HL-60 (cell line): Measurements from ENCODE around the gene KLHL22.
"Not testable (repeated sequence)": the region's sequence is repeated elsewhere in the genome, so short reads cannot be mapped to it uniquely, and the experiment has no call there.

Experiments
- DNase-seq, 2 experiments: peaks; one replicate each; pipeline ENCODE4 v3.0.0-alpha.2; 2010 to 2020; ENCODE audit warnings: low read depth in 1 of 2, low spot score in 1 of 2
- H3K27ac ChIP-seq: fragments of 250-450 bp; sonication (Bioruptor Pico); replicated peaks from 2 replicates; pipeline ENCODE4 v1.5.1; 2020; ENCODE audit warnings: mild to moderate bottlenecking, moderate library complexity
- H3K27me3 ChIP-seq: fragments of 250-450 bp; sonication (Bioruptor Pico); 2 replicates; pipeline ENCODE4 v1.5.1; 2021; ENCODE audit warnings: mild to moderate bottlenecking, moderate library complexity; ENCODE audit not compliant: insufficient read depth, poor library complexity, severe bottlenecking
- H3K4me3 ChIP-seq: replicated peaks from 2 replicates; pipeline ENCODE4 v1.5.1; 2011; ENCODE audit warnings: mild to moderate bottlenecking, control low read depth, low read length; ENCODE audit not compliant: insufficient read depth
- GABPA ChIP-seq: IDR thresholded peaks from 2 replicates; pipeline ENCODE4 v1.6.1; 2012; ENCODE audit warnings: low read depth
- POLR2AphosphoS5 ChIP-seq: IDR thresholded peaks from 2 replicates; pipeline ENCODE4 v1.6.1; 2012; ENCODE audit warnings: low read depth
- REST ChIP-seq: IDR thresholded peaks from 2 replicates; pipeline ENCODE4 v1.6.1; 2012; ENCODE audit warnings: low read depth; ENCODE audit not compliant: insufficient replicate concordance
- SPI1 ChIP-seq: IDR thresholded peaks from 2 replicates; pipeline ENCODE4 v1.6.1; 2012; ENCODE audit warnings: low read depth, mild to moderate bottlenecking, borderline replicate concordance
- TF ChIP-seq, protein P1 (sequence below): IDR thresholded peaks from one replicate; pipeline ENCODE4 v1.5.1; 2011; ENCODE audit warnings: low read length, control low read depth, inconsistent platforms; ENCODE audit not compliant: insufficient read depth

KLHL22 gene

GRCh38 chr22:20419664-20419951 is 76.0 kb downstream of the KLHL22 start:
- Histone ChIP-seq H3K27me3 (peaks cover 5% of the 10 kb centered on the region), H3K4me3 (no peak overlapping the region), H3K27ac (no peak overlapping the region)
- DNase-seq = no peak
- TF ChIP-seq REST (no peak), SPI1 (no peak), GABPA (no peak), POLR2AphosphoS5 (no peak)
- TF ChIP-seq, protein P1, sequence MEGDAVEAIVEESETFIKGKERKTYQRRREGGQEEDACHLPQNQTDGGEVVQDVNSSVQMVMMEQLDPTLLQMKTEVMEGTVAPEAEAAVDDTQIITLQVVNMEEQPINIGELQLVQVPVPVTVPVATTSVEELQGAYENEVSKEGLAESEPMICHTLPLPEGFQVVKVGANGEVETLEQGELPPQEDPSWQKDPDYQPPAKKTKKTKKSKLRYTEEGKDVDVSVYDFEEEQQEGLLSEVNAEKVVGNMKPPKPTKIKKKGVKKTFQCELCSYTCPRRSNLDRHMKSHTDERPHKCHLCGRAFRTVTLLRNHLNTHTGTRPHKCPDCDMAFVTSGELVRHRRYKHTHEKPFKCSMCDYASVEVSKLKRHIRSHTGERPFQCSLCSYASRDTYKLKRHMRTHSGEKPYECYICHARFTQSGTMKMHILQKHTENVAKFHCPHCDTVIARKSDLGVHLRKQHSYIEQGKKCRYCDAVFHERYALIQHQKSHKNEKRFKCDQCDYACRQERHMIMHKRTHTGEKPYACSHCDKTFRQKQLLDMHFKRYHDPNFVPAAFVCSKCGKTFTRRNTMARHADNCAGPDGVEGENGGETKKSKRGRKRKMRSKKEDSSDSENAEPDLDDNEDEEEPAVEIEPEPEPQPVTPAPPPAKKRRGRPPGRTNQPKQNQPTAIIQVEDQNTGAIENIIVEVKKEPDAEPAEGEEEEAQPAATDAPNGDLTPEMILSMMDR = no peak

- Histone ChIP-seq H3K27me3 (no peaks in the 10 kb centered on the region), H3K27ac (no peak overlapping the region), H3K4me3 (peak overlapping the region; percentile 32)
- no peak for TF ChIP-seq POLR2AphosphoS5
- TF ChIP-seq, protein P1 = peak; percentile 52
- peak; percentile 41 to 63 for DNase-seq
These were observed 77.3 kb downstream of the KLHL22 start for GRCh38 chr22:20418211-20418788.

DNA sequence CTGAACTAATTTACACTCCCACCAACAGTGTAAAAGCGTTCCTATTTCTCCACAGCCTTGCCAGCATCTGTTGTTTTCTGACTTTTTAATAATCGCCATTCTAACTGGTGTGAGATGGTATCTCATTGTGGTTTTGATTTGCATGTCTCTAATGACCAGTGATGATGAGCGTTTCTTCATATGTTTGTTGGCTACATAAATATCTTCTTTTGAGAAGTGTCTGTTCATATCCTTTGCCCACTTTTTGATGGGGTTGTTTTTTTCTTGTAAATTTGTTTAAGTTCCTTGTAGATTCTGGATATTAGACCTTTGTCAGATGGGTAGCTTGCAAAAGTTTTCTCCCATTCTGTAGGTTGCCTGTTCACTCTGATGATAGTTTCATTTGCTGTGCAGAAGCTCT is 79.9 kb downstream of the KLHL22 start:
- DNase-seq, H3K27me3 ChIP-seq, H3K27ac ChIP-seq, H3K4me3 ChIP-seq: not testable (repeated sequence)

- not testable (repeated sequence) for DNase-seq, H3K27me3 ChIP-seq, H3K4me3 ChIP-seq, H3K27ac ChIP-seq
These were observed 80.4 kb downstream of the KLHL22 start for GRCh38 chr22:20415241-20415640.

DNA sequence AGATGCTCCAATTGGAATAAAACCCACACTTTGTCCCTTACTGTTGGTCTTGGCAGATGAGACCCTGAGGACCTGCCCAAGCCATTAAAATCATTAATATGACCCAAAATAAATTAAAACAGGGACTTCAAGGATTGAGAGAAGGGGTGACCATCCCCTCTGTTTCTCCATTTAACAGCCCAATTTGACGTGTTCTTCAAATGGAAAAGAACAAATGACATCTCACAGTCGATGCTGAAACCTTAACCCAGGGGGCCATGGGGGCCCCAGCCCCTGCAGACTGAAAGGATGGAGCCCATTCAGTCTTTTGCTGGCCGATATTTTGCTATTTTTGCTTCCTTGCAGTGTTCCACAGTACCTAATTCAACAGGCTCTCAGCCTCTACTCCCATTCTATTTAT is 81.1 kb downstream of the KLHL22 start:
- Histone ChIP-seq H3K27me3 (no peaks in the 10 kb centered on the region), H3K27ac (no peak overlapping the region), H3K4me3 (no peak overlapping the region)
- TF ChIP-seq GABPA = no peak
- no peak for TF ChIP-seq REST
- TF ChIP-seq SPI1 = no peak
- TF ChIP-seq POLR2AphosphoS5 = no peak
- TF ChIP-seq, protein P1 = no peak
- no peak for DNase-seq
